Thyroid gland (tissue), 4 donors: Measurements from ENCODE around the gene PRPF38A.

Experiments used
- POLR2A ChIP-seq, 2 donors: fragments of 450-650 bp; IDR thresholded peaks; one replicate each; pipeline ENCODE4 v1.6.1; 2017; ENCODE audit warnings: antibody characterized with exemption in 2 of 2, mild to moderate bottlenecking in 2 of 2, moderate library complexity in 1 of 2
- TF ChIP-seq, protein P1 (sequence below), 6 experiments: fragments of 200-600 bp in 3 of 6; fragments of 450-650 bp in 3 of 6; sonication (generic) in 3 of 6; IDR thresholded peaks; one replicate each; pipeline ENCODE4 v1.5.1; 2016 to 2019; ENCODE audit warnings: antibody characterized with exemption in 6 of 6, mild to moderate bottlenecking in 2 of 6, inconsistent platforms in 1 of 6, moderate library complexity in 1 of 6

DNA sequence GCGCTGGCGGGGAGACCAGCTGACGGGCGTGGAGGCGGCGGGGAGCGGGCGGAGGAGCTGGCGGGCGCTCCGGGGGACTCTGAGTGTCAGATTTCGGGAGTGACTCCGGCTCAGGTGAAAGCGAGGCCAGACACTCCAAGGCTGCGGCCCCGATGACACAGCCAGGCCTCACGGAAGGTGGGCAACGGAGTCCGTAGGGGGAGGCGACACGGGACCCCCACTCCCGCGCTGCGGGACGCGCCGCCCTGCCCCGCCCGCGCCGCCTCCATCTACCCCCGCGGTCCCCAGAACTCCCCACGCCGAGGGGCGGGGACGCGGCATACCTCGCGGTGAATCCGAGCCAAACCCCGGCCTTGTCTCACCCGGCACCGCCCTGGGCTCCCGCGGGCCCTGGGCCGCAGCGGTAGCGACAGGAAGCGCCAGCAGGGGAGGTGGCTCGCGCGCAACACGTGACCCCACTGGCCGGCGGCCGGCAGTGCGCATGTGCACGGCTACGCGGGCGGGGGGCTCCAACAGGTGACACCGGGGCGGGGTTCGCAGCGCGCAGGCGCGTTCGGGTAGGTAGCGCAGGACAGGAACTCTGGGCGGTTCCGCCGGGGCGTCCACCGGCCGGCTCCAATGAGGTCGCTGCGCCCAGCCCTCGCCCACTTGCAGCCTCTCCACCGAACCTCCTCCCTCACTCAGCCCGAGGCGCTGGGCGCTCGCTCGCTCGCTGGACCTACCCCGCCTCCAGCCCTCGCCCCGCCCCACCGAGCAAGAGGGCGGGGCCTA is 38.5 kb upstream of the PRPF38A start, which contains the start of gene CC2D1B:
- TF ChIP-seq, protein P1, sequence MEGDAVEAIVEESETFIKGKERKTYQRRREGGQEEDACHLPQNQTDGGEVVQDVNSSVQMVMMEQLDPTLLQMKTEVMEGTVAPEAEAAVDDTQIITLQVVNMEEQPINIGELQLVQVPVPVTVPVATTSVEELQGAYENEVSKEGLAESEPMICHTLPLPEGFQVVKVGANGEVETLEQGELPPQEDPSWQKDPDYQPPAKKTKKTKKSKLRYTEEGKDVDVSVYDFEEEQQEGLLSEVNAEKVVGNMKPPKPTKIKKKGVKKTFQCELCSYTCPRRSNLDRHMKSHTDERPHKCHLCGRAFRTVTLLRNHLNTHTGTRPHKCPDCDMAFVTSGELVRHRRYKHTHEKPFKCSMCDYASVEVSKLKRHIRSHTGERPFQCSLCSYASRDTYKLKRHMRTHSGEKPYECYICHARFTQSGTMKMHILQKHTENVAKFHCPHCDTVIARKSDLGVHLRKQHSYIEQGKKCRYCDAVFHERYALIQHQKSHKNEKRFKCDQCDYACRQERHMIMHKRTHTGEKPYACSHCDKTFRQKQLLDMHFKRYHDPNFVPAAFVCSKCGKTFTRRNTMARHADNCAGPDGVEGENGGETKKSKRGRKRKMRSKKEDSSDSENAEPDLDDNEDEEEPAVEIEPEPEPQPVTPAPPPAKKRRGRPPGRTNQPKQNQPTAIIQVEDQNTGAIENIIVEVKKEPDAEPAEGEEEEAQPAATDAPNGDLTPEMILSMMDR (IDR thresholded peaks at IDR 0.05) = peak in 3 of 6 experiments; percentile 29 to 59 (median 33)
- peak; percentile 71 to 93 for TF ChIP-seq POLR2A (IDR thresholded peaks at IDR 0.05)
